Neural crest cell (in vitro differentiated cells): ENCODE measurements around the gene UPF1. TPM values are rescaled to one million over a fixed set of nuclear protein-coding genes. Genes with fewer than 3 reads are reported as not detected.

Experiments used
- DNase-seq: peaks from one replicate; pipeline ENCODE4 v3.0.0; 2021; ENCODE audit warnings: low read depth, mixed read lengths, low spot score
- H3K27ac Mint-ChIP-seq: one replicate; pipeline ENCODE4 v1.8.0; 2021; ENCODE audit warnings: mild to moderate bottlenecking, mixed read lengths; ENCODE audit not compliant: unreplicated experiment
- H3K27me3 Mint-ChIP-seq: 2 replicates; pipeline ENCODE4 v1.8.0; 2021; ENCODE audit warnings: low read depth, mild to moderate bottlenecking, mixed read lengths
- H3K36me3 Mint-ChIP-seq: 2 replicates; pipeline ENCODE4 v1.8.0; 2021; ENCODE audit warnings: low read depth, mild to moderate bottlenecking, mixed read lengths
- H3K4me1 Mint-ChIP-seq: 2 replicates; pipeline ENCODE4 v1.8.0; 2021; ENCODE audit warnings: mixed read lengths
- H3K4me3 Mint-ChIP-seq: one replicate; pipeline ENCODE4 v1.8.0; 2021; ENCODE audit warnings: mild to moderate bottlenecking, mixed read lengths
- H3K9me3 Mint-ChIP-seq: 2 replicates; pipeline ENCODE4 v1.8.0; 2021; ENCODE audit warnings: mixed read lengths
- total RNA-seq: library from RNA; stranded (reverse); gene quantifications from 2 replicates; pipeline ENCODE4 v1.2.1, GENCODE V29; 2021
- TF ChIP-seq, protein P1 (sequence below): fragments of 200-600 bp; sonication (generic); conservative IDR thresholded peaks from 2 replicates; pipeline ENCODE4 v1.5.0; 2021; ENCODE audit warnings: antibody characterized with exemption, mild to moderate bottlenecking

Gene UPF1
- total RNA-seq, 1 donor from 2014 or later, result 76.5 TPM

DNA sequence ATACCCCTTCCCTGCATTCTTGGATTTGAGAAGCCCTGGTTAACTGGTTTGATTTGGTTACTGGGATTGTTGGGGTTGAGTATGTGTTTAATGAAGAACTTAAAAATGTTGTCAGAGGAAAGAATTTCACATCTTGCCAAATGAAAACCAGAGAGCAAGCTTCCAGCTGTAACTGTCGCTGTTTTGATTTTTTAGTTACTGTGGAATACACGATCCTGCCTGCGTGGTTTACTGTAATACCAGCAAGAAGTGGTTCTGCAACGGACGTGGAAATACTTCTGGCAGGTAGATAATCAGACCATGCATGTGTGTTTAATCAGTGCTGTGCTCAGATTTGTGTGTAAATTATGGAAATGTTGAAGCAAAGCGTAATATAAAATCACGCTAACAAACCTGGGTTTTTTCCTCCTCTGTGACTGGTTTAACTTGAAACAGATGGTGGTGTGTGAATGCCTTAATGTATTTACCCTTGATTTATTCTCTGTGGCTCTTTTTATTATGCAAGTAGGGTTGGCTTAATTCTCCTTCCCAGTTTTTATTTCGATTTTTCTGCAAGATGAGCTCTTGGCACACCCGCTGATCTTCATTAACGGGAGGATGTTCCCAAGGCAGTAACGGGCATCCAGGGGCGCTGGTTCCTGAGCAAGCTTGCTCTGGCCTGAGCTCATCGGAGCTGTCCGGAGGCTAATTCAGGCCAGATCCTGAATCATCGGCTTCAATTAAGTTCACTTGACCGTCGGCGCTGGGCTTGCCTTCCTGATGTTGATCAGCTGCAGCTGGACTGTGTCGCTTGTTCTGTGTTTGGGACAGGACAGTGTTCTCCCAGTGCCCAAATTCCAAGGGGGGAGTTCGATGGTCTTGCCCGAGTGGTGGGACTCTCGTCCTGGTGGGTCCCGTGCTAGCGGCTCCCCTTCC, 16.0 kb downstream of the UPF1 start:
- H3K27me3 Mint-ChIP-seq, result no peaks in the 10 kb centered on the region
- no peak overlapping the region for H3K4me3 Mint-ChIP-seq
- DNase-seq, result no peak
- TF ChIP-seq, protein P1, sequence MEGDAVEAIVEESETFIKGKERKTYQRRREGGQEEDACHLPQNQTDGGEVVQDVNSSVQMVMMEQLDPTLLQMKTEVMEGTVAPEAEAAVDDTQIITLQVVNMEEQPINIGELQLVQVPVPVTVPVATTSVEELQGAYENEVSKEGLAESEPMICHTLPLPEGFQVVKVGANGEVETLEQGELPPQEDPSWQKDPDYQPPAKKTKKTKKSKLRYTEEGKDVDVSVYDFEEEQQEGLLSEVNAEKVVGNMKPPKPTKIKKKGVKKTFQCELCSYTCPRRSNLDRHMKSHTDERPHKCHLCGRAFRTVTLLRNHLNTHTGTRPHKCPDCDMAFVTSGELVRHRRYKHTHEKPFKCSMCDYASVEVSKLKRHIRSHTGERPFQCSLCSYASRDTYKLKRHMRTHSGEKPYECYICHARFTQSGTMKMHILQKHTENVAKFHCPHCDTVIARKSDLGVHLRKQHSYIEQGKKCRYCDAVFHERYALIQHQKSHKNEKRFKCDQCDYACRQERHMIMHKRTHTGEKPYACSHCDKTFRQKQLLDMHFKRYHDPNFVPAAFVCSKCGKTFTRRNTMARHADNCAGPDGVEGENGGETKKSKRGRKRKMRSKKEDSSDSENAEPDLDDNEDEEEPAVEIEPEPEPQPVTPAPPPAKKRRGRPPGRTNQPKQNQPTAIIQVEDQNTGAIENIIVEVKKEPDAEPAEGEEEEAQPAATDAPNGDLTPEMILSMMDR, result no peak
- peaks cover 9% of the 10 kb centered on the region for H3K4me1 Mint-ChIP-seq
- peaks cover 4% of the 10 kb centered on the region for H3K36me3 Mint-ChIP-seq
- no peaks in the 10 kb centered on the region for H3K9me3 Mint-ChIP-seq
- H3K27ac Mint-ChIP-seq, result no peak overlapping the region

DNA sequence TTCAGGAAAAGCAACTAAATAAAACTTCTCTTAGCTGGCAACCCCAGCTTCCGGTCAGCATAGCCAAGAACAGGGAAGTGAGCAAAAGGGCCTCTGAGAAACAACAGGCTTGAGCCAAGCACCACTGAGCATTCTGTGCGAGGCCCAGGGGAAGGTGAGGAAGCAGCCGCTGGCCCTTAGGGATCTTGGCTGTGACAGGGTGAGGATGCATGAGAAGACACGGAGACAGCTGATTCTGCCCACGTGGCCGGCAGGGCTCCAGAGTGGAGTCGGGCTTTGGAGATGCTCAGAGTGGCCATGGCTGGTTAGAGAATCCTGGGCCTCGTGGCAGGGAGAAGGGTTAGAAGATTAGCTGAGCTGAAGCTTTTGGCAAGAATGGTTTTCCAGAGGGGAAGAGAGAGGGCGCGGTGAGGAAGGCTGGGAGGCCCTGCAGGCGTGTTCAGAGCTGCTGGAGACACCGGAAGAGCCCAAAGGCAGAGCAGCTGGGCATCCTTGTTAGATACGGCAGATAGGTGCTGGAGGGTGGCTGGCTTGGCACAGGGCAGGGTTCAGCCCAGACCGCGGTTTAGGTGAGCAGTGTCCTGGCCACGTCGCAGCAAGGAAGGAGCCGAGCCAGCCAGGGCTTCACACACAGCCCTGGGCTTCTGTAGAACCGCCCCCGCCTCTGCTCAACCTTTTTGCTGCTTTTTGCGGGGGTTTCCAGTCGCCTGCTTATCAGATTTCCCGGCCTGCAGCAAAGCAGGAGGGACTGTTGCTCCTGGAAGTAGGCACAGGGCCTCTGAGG, 17.3 kb downstream of the UPF1 start:
- TF ChIP-seq, protein P1, result no peak
- Mint-ChIP-seq H3K27ac (peak overlapping the region; percentile 75), H3K36me3 (peaks cover 7% of the 10 kb centered on the region), H3K4me1 (peaks cover 9% of the 10 kb centered on the region), H3K9me3 (no peaks in the 10 kb centered on the region), H3K27me3 (no peaks in the 10 kb centered on the region), H3K4me3 (no peak overlapping the region)
- DNase-seq, result no peak

DNA sequence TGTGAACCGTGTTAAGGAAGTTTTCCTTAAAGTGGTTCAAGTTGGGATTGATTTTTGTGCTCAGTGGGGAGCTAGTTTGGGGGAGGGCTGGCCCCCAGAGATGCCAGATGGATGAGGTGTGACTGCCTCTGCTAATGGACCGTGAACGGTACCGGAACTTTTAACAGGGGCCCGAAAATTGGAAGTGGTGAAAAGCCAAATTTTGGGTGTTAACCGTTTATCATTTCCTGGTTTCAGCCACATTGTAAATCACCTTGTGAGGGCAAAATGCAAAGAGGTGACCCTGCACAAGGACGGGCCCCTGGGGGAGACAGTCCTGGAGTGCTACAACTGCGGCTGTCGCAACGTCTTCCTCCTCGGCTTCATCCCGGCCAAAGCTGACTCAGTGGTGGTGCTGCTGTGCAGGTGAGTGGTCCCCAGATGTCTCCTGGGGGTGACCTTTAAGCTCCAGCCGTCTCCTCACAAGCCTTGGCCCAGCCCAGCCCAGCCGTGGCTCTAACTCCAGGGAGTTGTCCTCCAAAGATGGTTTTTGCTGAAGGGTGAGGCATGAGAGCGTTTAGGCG, 18.2 kb downstream of the UPF1 start:
- Mint-ChIP-seq H3K27me3 (no peaks in the 10 kb centered on the region), H3K4me1 (peaks cover 9% of the 10 kb centered on the region), H3K4me3 (no peak overlapping the region), H3K36me3 (peaks cover 7% of the 10 kb centered on the region), H3K27ac (no peak overlapping the region), H3K9me3 (no peaks in the 10 kb centered on the region)
- DNase-seq, result no peak
- TF ChIP-seq, protein P1, result no peak

DNA sequence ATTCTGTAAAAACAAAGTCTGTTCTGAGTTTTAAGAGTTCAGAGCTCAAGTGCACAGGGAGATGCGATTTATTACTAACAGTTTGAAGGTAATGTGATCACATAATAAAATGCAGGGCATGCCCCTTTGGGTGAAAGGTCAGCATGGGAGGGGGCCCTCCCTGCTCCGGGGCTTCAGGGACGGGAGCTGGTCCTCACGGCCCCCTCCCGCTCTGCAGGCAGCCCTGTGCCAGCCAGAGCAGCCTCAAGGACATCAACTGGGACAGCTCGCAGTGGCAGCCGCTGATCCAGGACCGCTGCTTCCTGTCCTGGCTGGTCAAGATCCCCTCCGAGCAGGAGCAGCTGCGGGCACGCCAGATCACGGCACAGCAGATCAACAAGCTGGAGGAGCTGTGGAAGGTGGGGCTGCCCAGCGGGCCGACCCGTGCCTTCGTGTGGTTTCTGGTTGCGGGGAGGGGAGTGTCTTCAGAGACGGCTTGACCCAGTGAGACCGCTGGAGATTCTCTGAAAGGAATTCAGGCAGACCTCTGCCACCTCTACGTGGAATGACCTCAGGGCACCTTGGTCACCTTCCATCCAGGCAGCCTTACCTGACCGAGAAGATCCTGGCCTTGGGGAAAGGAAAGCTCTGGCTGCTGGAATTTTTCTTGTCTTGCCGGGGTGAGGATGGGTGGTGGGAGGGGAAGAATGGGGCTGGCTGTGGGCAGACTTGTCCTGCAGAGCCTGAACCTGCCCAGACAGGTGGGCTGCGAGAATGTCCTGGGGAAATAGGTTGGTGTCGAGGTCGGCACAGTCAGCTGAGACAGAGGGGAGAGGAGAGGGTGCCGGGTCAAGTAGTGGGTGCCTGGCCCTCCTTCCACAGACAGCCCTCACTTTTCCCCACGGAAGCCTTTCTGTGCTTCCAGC, 19.0 kb downstream of the UPF1 start:
- Mint-ChIP-seq H3K4me3 (no peak overlapping the region), H3K27me3 (no peaks in the 10 kb centered on the region), H3K36me3 (peaks cover 7% of the 10 kb centered on the region), H3K4me1 (peaks cover 9% of the 10 kb centered on the region), H3K27ac (no peak overlapping the region), H3K9me3 (no peaks in the 10 kb centered on the region)
- TF ChIP-seq, protein P1, result no peak
- DNase-seq, result no peak
